Measurements from ENCODE around the gene ZNF275.

DNA sequence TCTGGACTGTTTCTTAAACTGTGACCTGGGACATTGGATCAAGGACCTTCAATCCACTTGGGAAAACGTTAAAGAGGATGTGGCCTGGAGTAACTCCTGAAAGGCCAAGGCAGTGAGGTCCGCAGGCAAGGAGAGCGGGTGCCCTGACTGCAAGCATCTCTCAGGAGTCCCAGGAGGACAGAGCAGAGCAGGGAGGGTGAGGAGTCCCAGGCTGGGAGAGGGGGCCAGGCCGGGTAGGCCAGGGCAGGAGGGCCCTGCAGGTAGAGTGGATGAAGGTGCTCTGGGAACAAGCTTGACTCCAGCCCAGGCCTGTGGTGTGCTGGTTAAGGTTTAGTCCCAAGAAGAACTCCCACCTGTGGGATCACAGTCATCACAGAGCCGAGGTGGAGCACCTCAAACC is 53.4 kb downstream of the ZNF275 start:
- TF ChIP-seq RAD21 (IDR thresholded peaks at IDR 0.05; ENCODE audit: low read depth) (no peak), TAF1 (IDR thresholded peaks at IDR 0.05; ENCODE audit: low read depth) (no peak), FOXM1 (IDR thresholded peaks at IDR 0.05; ENCODE audit: borderline replicate concordance, low read depth) (no peak), CEBPB (IDR thresholded peaks at IDR 0.05) (no peak), TCF12 (IDR thresholded peaks at IDR 0.05; ENCODE audit: low read depth) (no peak), ZBTB7A (IDR thresholded peaks at IDR 0.05; ENCODE audit: low read depth) (no peak), EP300 (IDR thresholded peaks at IDR 0.05; ENCODE audit: borderline replicate concordance) (no peak), EGR1 (IDR thresholded peaks at IDR 0.05) (no peak), NFIC (IDR thresholded peaks at IDR 0.05) (no peak)
- TF ChIP-seq, protein P1, sequence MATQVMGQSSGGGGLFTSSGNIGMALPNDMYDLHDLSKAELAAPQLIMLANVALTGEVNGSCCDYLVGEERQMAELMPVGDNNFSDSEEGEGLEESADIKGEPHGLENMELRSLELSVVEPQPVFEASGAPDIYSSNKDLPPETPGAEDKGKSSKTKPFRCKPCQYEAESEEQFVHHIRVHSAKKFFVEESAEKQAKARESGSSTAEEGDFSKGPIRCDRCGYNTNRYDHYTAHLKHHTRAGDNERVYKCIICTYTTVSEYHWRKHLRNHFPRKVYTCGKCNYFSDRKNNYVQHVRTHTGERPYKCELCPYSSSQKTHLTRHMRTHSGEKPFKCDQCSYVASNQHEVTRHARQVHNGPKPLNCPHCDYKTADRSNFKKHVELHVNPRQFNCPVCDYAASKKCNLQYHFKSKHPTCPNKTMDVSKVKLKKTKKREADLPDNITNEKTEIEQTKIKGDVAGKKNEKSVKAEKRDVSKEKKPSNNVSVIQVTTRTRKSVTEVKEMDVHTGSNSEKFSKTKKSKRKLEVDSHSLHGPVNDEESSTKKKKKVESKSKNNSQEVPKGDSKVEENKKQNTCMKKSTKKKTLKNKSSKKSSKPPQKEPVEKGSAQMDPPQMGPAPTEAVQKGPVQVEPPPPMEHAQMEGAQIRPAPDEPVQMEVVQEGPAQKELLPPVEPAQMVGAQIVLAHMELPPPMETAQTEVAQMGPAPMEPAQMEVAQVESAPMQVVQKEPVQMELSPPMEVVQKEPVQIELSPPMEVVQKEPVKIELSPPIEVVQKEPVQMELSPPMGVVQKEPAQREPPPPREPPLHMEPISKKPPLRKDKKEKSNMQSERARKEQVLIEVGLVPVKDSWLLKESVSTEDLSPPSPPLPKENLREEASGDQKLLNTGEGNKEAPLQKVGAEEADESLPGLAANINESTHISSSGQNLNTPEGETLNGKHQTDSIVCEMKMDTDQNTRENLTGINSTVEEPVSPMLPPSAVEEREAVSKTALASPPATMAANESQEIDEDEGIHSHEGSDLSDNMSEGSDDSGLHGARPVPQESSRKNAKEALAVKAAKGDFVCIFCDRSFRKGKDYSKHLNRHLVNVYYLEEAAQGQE (IDR thresholded peaks at IDR 0.05; ENCODE audit: low read depth) = no peak
- TF ChIP-seq, protein P2, sequence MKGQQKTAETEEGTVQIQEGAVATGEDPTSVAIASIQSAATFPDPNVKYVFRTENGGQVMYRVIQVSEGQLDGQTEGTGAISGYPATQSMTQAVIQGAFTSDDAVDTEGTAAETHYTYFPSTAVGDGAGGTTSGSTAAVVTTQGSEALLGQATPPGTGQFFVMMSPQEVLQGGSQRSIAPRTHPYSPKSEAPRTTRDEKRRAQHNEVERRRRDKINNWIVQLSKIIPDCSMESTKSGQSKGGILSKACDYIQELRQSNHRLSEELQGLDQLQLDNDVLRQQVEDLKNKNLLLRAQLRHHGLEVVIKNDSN (IDR thresholded peaks at IDR 0.05) = no peak
- TF ChIP-seq, protein P3, sequence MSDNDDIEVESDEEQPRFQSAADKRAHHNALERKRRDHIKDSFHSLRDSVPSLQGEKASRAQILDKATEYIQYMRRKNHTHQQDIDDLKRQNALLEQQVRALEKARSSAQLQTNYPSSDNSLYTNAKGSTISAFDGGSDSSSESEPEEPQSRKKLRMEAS (IDR thresholded peaks at IDR 0.05) = no peak
